Right lobe of liver (tissue), 4 donors: Measurements from ENCODE around the gene SLC41A3.

ENCODE experiments used
- POLR2A ChIP-seq: fragments of 450-650 bp; IDR thresholded peaks from one replicate; pipeline ENCODE4 v1.6.1; 2017; ENCODE audit warnings: antibody characterized with exemption, mild to moderate bottlenecking
- TF ChIP-seq, protein P1 (sequence below), 4 donors: fragments of 200-600 bp in 3 of 4; fragments of 450-650 bp in 1 of 4; IDR thresholded peaks; one replicate each; pipeline versions ENCODE4 v1.5.1 to v1.8.0; 2016 to 2022; ENCODE audit warnings: antibody characterized with exemption in 4 of 4, mild to moderate bottlenecking in 2 of 4
- donor health status: DM: no; HTN: no; CAD: no.
- donor health status: DM: no; HTN: no; CAD: no.
- donor health status: DM: no; HTN: yes; CAD: no.

DNA sequence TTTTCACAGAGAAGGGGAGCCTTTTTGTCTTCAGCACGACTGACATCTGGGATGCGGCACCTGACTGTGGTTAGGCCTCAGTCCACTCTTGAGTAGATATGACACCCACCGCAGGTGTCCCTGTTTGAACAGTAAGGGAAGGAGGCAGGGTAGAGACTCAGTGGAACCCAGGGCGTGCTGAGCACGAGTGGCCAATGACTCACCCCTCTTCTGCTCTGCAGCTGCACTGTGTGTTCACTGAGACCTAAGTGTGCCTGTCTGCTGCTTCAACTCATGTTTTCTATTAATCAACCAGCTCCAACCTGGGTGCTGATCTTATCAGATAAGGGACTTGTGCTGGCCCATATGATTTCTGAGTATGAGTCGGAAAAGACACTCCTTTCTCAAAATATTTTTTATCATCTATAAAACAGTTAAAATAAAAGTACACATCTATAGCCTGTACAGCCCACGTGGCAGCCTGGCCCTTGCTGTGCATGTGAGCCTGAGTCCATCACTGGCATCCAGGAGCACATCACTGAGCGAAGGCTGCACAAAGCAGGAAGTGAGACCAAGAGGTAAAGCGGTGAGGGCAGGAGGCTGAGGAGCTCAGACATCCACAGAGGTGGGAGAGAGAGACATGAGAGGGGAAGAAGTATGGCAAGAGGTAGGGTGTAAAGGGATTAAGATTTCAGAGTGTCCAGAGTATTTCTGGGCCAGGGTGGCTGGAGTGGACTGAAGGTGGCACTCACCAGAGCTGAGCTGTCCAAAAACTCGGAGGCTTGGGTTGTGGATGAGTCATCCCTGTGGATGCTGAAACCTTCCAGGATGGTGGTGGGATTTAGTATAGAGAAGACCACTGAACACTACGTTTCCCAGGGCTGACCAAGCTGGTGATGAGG, 49.2 kb downstream of the SLC41A3 start:
- TF ChIP-seq, protein P1, sequence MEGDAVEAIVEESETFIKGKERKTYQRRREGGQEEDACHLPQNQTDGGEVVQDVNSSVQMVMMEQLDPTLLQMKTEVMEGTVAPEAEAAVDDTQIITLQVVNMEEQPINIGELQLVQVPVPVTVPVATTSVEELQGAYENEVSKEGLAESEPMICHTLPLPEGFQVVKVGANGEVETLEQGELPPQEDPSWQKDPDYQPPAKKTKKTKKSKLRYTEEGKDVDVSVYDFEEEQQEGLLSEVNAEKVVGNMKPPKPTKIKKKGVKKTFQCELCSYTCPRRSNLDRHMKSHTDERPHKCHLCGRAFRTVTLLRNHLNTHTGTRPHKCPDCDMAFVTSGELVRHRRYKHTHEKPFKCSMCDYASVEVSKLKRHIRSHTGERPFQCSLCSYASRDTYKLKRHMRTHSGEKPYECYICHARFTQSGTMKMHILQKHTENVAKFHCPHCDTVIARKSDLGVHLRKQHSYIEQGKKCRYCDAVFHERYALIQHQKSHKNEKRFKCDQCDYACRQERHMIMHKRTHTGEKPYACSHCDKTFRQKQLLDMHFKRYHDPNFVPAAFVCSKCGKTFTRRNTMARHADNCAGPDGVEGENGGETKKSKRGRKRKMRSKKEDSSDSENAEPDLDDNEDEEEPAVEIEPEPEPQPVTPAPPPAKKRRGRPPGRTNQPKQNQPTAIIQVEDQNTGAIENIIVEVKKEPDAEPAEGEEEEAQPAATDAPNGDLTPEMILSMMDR (IDR thresholded peaks at IDR 0.05), result no peak
- TF ChIP-seq POLR2A, result no peak
